Measurements from ENCODE around the gene GPR39. TPM values are rescaled to one million over a fixed set of nuclear protein-coding genes. Genes with fewer than 3 reads are reported as not detected.

GPR39 gene
- total RNA-seq, 2 experiments from 2014 or later: not detected

GRCh38 chr2:132542953-132543569, 126.5 kb downstream of the GPR39 start:
- Mint-ChIP-seq H3K4me3 (no peak overlapping the region), H3K4me1 (ENCODE audit: low read depth) (no peaks in the 10 kb centered on the region), H3K27me3 (ENCODE audit: low read depth) (peaks cover 7% of the 10 kb centered on the region), H3K9me3 (peaks cover 5% of the 10 kb centered on the region), H3K27ac (no peak overlapping the region), H3K36me3 (ENCODE audit: low read depth) (no peaks in the 10 kb centered on the region)
- intact Hi-C loops (cut with micrococcal nuclease): no loop called here
- CTCF ChIA-PET: interaction anchor here (0.7 kb wide), 1 partner anchor 8 kb away, joined by 3 read pairs; no protein-coding TSS in a partner anchor
- DNase-seq: no peak

GRCh38 chr2:132544006-132544630, 127.5 kb downstream of the GPR39 start:
- intact Hi-C loops (cut with micrococcal nuclease): no loop called here
- peaks cover 5% of the 10 kb centered on the region for H3K9me3 Mint-ChIP-seq
- no peak overlapping the region for H3K27ac Mint-ChIP-seq
- H3K4me1 Mint-ChIP-seq (ENCODE audit: low read depth): no peaks in the 10 kb centered on the region
- H3K27me3 Mint-ChIP-seq (ENCODE audit: low read depth): peaks cover 7% of the 10 kb centered on the region
- CTCF ChIA-PET: no interaction called here
- H3K4me3 Mint-ChIP-seq: no peak overlapping the region
- no peak for DNase-seq
- H3K36me3 Mint-ChIP-seq (ENCODE audit: low read depth): no peaks in the 10 kb centered on the region

GRCh38 chr2:132547090-132547687, 130.6 kb downstream of the GPR39 start:
- CTCF ChIA-PET: interaction anchor here (0.7 to 2.5 kb wide), 6 partner anchors 10 to 1299 kb away, joined by 3 to 20 read pairs (median 3); no protein-coding TSS in a partner anchor

GRCh38 chr2:132549935-132550670, 133.5 kb downstream of the GPR39 start:
- H3K36me3 Mint-ChIP-seq (ENCODE audit: low read depth): no peaks in the 10 kb centered on the region
- H3K4me3 Mint-ChIP-seq: no peak overlapping the region
- H3K27me3 Mint-ChIP-seq (ENCODE audit: low read depth): peaks cover 4% of the 10 kb centered on the region
- H3K27ac Mint-ChIP-seq: no peak overlapping the region
- intact Hi-C loops (cut with micrococcal nuclease): no loop called here
- CTCF ChIA-PET: interaction anchor here (0.6 to 0.8 kb wide), 3 partner anchors 53 to 1320 kb away, joined by 3 to 5 read pairs (median 4); no protein-coding TSS in a partner anchor
- H3K9me3 Mint-ChIP-seq: no peaks in the 10 kb centered on the region
- no peaks in the 10 kb centered on the region for H3K4me1 Mint-ChIP-seq (ENCODE audit: low read depth)
- DNase-seq: no peak

More at GRCh38 chr2:132547090-132547687, 130.6 kb downstream of the GPR39 start:
- Mint-ChIP-seq H3K4me3 (no peak overlapping the region), H3K9me3 (peaks cover 5% of the 10 kb centered on the region), H3K27ac (no peak overlapping the region), H3K36me3 (ENCODE audit: low read depth) (no peaks in the 10 kb centered on the region), H3K27me3 (ENCODE audit: low read depth) (peaks cover 4% of the 10 kb centered on the region), H3K4me1 (ENCODE audit: low read depth) (no peaks in the 10 kb centered on the region)
- intact Hi-C loops (cut with micrococcal nuclease): loop anchor here (1.0 to 2.0 kb wide), 2 partner anchors 1233 to 1298 kb away; no protein-coding TSS in a partner anchor
- peak; percentile 77 for DNase-seq

GRCh38 chr2:132550946-132551345, 134.3 kb downstream of the GPR39 start:
- no peaks in the 10 kb centered on the region for H3K9me3 Mint-ChIP-seq
- H3K4me1 Mint-ChIP-seq (ENCODE audit: low read depth): no peaks in the 10 kb centered on the region
- intact Hi-C loops (cut with micrococcal nuclease): no loop called here
- H3K4me3 Mint-ChIP-seq: no peak overlapping the region
- DNase-seq: no peak
- H3K36me3 Mint-ChIP-seq (ENCODE audit: low read depth): no peaks in the 10 kb centered on the region
- CTCF ChIA-PET: interaction anchor here (0.6 to 0.9 kb wide), 2 partner anchors 8 to 509 kb away, joined by 3 read pairs; no protein-coding TSS in a partner anchor
- no peak overlapping the region for H3K27ac Mint-ChIP-seq
- H3K27me3 Mint-ChIP-seq (ENCODE audit: low read depth): peaks cover 4% of the 10 kb centered on the region

- intact Hi-C loops (cut with micrococcal nuclease): no loop called here
- H3K27ac Mint-ChIP-seq: no peak overlapping the region
- H3K27me3 Mint-ChIP-seq (ENCODE audit: low read depth): no peaks in the 10 kb centered on the region
- CTCF ChIA-PET: interaction anchor here (1.8 kb wide), 1 partner anchor 10 kb away, joined by 6 read pairs; no protein-coding TSS in a partner anchor
- no peaks in the 10 kb centered on the region for H3K4me1 Mint-ChIP-seq (ENCODE audit: low read depth)
- H3K36me3 Mint-ChIP-seq (ENCODE audit: low read depth): no peaks in the 10 kb centered on the region
- no peak overlapping the region for H3K4me3 Mint-ChIP-seq
- peaks cover 7% of the 10 kb centered on the region for H3K9me3 Mint-ChIP-seq
- no peak for DNase-seq
These were observed 141.1 kb downstream of the GPR39 start for GRCh38 chr2:132557694-132558093.

- Mint-ChIP-seq H3K4me1 (ENCODE audit: low read depth) (no peaks in the 10 kb centered on the region), H3K36me3 (ENCODE audit: low read depth) (no peaks in the 10 kb centered on the region), H3K9me3 (peaks cover 7% of the 10 kb centered on the region), H3K27ac (no peak overlapping the region), H3K4me3 (no peak overlapping the region), H3K27me3 (ENCODE audit: low read depth) (no peaks in the 10 kb centered on the region)
- intact Hi-C loops (cut with micrococcal nuclease): no loop called here
- DNase-seq: no peak
- CTCF ChIA-PET: no interaction called here
These were observed 142.7 kb downstream of the GPR39 start for GRCh38 chr2:132559326-132559725.

GRCh38 chr2:132559921-132560320, 143.3 kb downstream of the GPR39 start:
- Mint-ChIP-seq H3K27me3 (ENCODE audit: low read depth) (no peaks in the 10 kb centered on the region), H3K27ac (no peak overlapping the region), H3K4me1 (ENCODE audit: low read depth) (no peaks in the 10 kb centered on the region), H3K36me3 (ENCODE audit: low read depth) (no peaks in the 10 kb centered on the region), H3K9me3 (peaks cover 9% of the 10 kb centered on the region), H3K4me3 (no peak overlapping the region)
- no peak for DNase-seq
- CTCF ChIA-PET: no interaction called here
- intact Hi-C loops (cut with micrococcal nuclease): no loop called here

GRCh38 chr2:132560562-132560961, 144.0 kb downstream of the GPR39 start:
- no peaks in the 10 kb centered on the region for H3K36me3 Mint-ChIP-seq (ENCODE audit: low read depth)
- CTCF ChIA-PET: no interaction called here
- no peak for DNase-seq
- no peak overlapping the region for H3K4me3 Mint-ChIP-seq
- H3K4me1 Mint-ChIP-seq (ENCODE audit: low read depth): no peaks in the 10 kb centered on the region
- intact Hi-C loops (cut with micrococcal nuclease): no loop called here
- no peaks in the 10 kb centered on the region for H3K27me3 Mint-ChIP-seq (ENCODE audit: low read depth)
- peaks cover 12% of the 10 kb centered on the region for H3K9me3 Mint-ChIP-seq
- H3K27ac Mint-ChIP-seq: no peak overlapping the region

- no peak for DNase-seq
- no peaks in the 10 kb centered on the region for H3K4me1 Mint-ChIP-seq (ENCODE audit: low read depth)
- H3K4me3 Mint-ChIP-seq: no peak overlapping the region
- intact Hi-C loops (cut with micrococcal nuclease): no loop called here
- H3K27me3 Mint-ChIP-seq (ENCODE audit: low read depth): no peaks in the 10 kb centered on the region
- H3K9me3 Mint-ChIP-seq: peaks cover 12% of the 10 kb centered on the region
- CTCF ChIA-PET: no interaction called here
- H3K27ac Mint-ChIP-seq: no peak overlapping the region
- no peaks in the 10 kb centered on the region for H3K36me3 Mint-ChIP-seq (ENCODE audit: low read depth)
These were observed 145.6 kb downstream of the GPR39 start for GRCh38 chr2:132562245-132562644.

GRCh38 chr2:132564065-132564464, 147.5 kb downstream of the GPR39 start:
- no peaks in the 10 kb centered on the region for H3K4me1 Mint-ChIP-seq (ENCODE audit: low read depth)
- no peak overlapping the region for H3K27ac Mint-ChIP-seq
- H3K27me3 Mint-ChIP-seq (ENCODE audit: low read depth): no peaks in the 10 kb centered on the region
- H3K36me3 Mint-ChIP-seq (ENCODE audit: low read depth): no peaks in the 10 kb centered on the region
- no peak overlapping the region for H3K4me3 Mint-ChIP-seq
- intact Hi-C loops (cut with micrococcal nuclease): no loop called here
- peaks cover 12% of the 10 kb centered on the region for H3K9me3 Mint-ChIP-seq
- DNase-seq: no peak
- CTCF ChIA-PET: no interaction called here

GRCh38 chr2:132566379-132566778, 149.8 kb downstream of the GPR39 start:
- CTCF ChIA-PET: no interaction called here
- DNase-seq: no peak
- H3K36me3 Mint-ChIP-seq (ENCODE audit: low read depth): no peaks in the 10 kb centered on the region
- H3K4me3 Mint-ChIP-seq: no peak overlapping the region
- peaks cover 2% of the 10 kb centered on the region for H3K27me3 Mint-ChIP-seq (ENCODE audit: low read depth)
- intact Hi-C loops (cut with micrococcal nuclease): no loop called here
- H3K27ac Mint-ChIP-seq: no peak overlapping the region
- peaks cover 4% of the 10 kb centered on the region for H3K9me3 Mint-ChIP-seq
- H3K4me1 Mint-ChIP-seq (ENCODE audit: low read depth): no peaks in the 10 kb centered on the region
